ENCODE data around the gene VWA2.

DNA sequence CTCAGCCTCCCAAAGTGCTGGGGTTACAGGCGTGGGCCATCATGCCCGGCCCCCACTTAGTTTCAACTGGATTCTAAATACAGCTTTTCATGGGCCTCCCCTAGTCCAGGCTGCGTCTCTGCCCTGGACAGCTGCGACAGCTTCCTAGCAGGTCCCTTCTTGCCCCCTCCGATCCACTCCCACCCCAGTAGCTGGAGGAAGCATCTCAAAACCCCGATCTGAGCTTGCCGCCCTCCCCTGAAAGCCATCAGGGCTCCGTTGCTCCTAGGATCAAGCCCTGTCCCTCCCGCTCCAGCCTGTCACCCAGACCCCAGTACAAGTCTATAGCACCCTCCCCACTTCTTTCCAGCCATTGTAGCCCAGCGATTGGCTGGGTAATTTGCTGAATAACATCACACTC is 64.5 kb downstream of the VWA2 start:
- TF ChIP-seq, protein P1, sequence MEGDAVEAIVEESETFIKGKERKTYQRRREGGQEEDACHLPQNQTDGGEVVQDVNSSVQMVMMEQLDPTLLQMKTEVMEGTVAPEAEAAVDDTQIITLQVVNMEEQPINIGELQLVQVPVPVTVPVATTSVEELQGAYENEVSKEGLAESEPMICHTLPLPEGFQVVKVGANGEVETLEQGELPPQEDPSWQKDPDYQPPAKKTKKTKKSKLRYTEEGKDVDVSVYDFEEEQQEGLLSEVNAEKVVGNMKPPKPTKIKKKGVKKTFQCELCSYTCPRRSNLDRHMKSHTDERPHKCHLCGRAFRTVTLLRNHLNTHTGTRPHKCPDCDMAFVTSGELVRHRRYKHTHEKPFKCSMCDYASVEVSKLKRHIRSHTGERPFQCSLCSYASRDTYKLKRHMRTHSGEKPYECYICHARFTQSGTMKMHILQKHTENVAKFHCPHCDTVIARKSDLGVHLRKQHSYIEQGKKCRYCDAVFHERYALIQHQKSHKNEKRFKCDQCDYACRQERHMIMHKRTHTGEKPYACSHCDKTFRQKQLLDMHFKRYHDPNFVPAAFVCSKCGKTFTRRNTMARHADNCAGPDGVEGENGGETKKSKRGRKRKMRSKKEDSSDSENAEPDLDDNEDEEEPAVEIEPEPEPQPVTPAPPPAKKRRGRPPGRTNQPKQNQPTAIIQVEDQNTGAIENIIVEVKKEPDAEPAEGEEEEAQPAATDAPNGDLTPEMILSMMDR (IDR thresholded peaks at IDR 0.05 in 2 of 3, conservative IDR thresholded peaks at IDR 0.05 in 1 of 3; ENCODE audit: control insufficient read depth in 2 of 3, extremely low read depth in 1 of 3, insufficient read depth in 1 of 3, low read depth in 3 of 3, low read length in 3 of 3), result no peak
- no peak for TF ChIP-seq PBX3 (IDR thresholded peaks at IDR 0.05; ENCODE audit: insufficient replicate concordance, low read depth, low read length)
